T-helper 2 cell (primary cell): ENCODE measurements around the gene PLIN4.

Experiments used
- DNase-seq, 5 experiments: peaks; one replicate each; pipeline versions ENCODE4 v3.0.0 to v3.0.0-alpha.2; 2012 to 2022

The PLIN4 gene

GRCh38 chr19:4523306-4524110 lies 5.2 kb upstream of the PLIN4 start:
- no peak for DNase-seq

- DNase-seq = no peak
Measured at GRCh38 chr19:4522291-4523002, 4.2 kb upstream of the PLIN4 start.

GRCh38 chr19:4521888-4522242 lies 3.6 kb upstream of the PLIN4 start:
- DNase-seq = no peak

GRCh38 chr19:4521170-4521887 lies 3.0 kb upstream of the PLIN4 start:
- no peak for DNase-seq

- no peak for DNase-seq
Measured at GRCh38 chr19:4519521-4520277, 1.4 kb upstream of the PLIN4 start.

- DNase-seq = no peak
Measured at GRCh38 chr19:4519172-4519496, 848 bp upstream of the PLIN4 start.

GRCh38 chr19:4517451-4518057 lies 732 bp downstream of the PLIN4 start:
- DNase-seq = no peak

GRCh38 chr19:4516939-4517300 lies 1.4 kb downstream of the PLIN4 start:
- DNase-seq = no peak

GRCh38 chr19:4516199-4516938 lies 1.9 kb downstream of the PLIN4 start:
- DNase-seq = no peak

- no peak for DNase-seq
Measured at GRCh38 chr19:4515732-4516131, 2.6 kb downstream of the PLIN4 start.

GRCh38 chr19:4513248-4513647 lies 5.0 kb downstream of the PLIN4 start:
- no peak for DNase-seq

- DNase-seq = no peak
Measured at GRCh38 chr19:4512070-4512469, 6.2 kb downstream of the PLIN4 start.

GRCh38 chr19:4511300-4512054 lies 6.8 kb downstream of the PLIN4 start:
- DNase-seq = no peak

GRCh38 chr19:4510435-4511255 lies 7.6 kb downstream of the PLIN4 start:
- DNase-seq = no peak

- no peak for DNase-seq
Measured at GRCh38 chr19:4508698-4509097, 9.6 kb downstream of the PLIN4 start.

GRCh38 chr19:4507804-4508203 lies 10.5 kb downstream of the PLIN4 start:
- no peak for DNase-seq

GRCh38 chr19:4507150-4507452 lies 11.2 kb downstream of the PLIN4 start:
- DNase-seq = no peak

GRCh38 chr19:4506449-4507149 lies 11.7 kb downstream of the PLIN4 start:
- no peak for DNase-seq

- DNase-seq = no peak
Measured at GRCh38 chr19:4505570-4506448, 12.5 kb downstream of the PLIN4 start.
